WERI-Rb-1 (cell line): ENCODE results near the gene MMP17.

Experiments
- DNase-seq: peaks from one replicate; pipeline ENCODE4 v3.0.0-alpha.2; 2020
- H3K27ac ChIP-seq: fragments of 250-450 bp; sonication (Bioruptor Pico); 2 replicates; pipeline ENCODE4 v1.5.1; 2020; ENCODE audit warnings: mild to moderate bottlenecking, moderate library complexity
- H3K27me3 ChIP-seq: fragments of 250-450 bp; sonication (Bioruptor Pico); 2 replicates; pipeline ENCODE4 v1.5.1; 2021; ENCODE audit warnings: mild to moderate bottlenecking, low read depth, moderate library complexity; ENCODE audit not compliant: insufficient read depth, severe bottlenecking
- H3K36me3 ChIP-seq: fragments of 250-450 bp; sonication (Bioruptor Pico); 2 replicates; pipeline ENCODE4 v1.5.1; 2020; ENCODE audit warnings: mild to moderate bottlenecking, moderate library complexity
- H3K4me3 ChIP-seq: 2 replicates; pipeline ENCODE4 v1.5.1; 2011; ENCODE audit warnings: low read depth, mild to moderate bottlenecking, control low read depth, low read length
- H3K9me3 ChIP-seq: fragments of 250-450 bp; sonication (Bioruptor Pico); 2 replicates; pipeline ENCODE4 v1.5.1; 2021; ENCODE audit warnings: mild to moderate bottlenecking, moderate library complexity; ENCODE audit not compliant: severe bottlenecking
- TF ChIP-seq, protein P1 (sequence below): IDR thresholded peaks from 2 replicates; pipeline ENCODE4 v1.5.1; 2011; ENCODE audit warnings: low read depth, mild to moderate bottlenecking, control low read depth, inconsistent platforms, low read length

MMP17 gene

DNA sequence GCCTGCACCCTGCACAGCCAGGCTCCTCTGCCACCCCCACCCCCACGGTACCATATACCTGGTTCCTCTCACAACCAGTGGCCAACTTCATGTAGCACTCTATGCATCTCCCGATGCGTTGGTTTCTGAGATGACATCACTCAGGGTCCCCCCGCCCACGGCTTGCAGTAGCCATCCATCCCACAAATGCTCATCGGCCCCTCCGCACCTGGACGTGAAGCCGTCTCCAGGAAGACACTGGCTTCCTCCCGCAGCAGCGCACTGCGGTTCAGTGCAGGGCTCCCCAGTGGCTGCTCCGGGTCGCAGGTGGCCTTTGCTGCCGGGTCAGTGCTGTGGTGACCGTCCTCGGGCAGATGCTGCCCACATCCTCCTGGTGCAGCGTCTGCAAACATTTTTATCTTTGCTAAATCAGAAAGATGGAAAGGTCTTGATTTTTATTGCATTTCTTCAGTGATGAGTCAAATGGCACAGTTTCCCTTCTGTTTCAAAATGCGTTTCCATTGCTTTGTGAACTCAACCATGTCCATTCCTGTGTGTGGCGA lies 27.5 kb upstream of the MMP17 start:
- TF ChIP-seq, protein P1, sequence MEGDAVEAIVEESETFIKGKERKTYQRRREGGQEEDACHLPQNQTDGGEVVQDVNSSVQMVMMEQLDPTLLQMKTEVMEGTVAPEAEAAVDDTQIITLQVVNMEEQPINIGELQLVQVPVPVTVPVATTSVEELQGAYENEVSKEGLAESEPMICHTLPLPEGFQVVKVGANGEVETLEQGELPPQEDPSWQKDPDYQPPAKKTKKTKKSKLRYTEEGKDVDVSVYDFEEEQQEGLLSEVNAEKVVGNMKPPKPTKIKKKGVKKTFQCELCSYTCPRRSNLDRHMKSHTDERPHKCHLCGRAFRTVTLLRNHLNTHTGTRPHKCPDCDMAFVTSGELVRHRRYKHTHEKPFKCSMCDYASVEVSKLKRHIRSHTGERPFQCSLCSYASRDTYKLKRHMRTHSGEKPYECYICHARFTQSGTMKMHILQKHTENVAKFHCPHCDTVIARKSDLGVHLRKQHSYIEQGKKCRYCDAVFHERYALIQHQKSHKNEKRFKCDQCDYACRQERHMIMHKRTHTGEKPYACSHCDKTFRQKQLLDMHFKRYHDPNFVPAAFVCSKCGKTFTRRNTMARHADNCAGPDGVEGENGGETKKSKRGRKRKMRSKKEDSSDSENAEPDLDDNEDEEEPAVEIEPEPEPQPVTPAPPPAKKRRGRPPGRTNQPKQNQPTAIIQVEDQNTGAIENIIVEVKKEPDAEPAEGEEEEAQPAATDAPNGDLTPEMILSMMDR, result no peak
- Histone ChIP-seq H3K36me3 (peaks cover 23% of the 10 kb centered on the region), H3K9me3 (no peaks in the 10 kb centered on the region), H3K4me3 (no peak overlapping the region), H3K27ac (no peak overlapping the region), H3K27me3 (no peaks in the 10 kb centered on the region)
- no peak for DNase-seq

DNA sequence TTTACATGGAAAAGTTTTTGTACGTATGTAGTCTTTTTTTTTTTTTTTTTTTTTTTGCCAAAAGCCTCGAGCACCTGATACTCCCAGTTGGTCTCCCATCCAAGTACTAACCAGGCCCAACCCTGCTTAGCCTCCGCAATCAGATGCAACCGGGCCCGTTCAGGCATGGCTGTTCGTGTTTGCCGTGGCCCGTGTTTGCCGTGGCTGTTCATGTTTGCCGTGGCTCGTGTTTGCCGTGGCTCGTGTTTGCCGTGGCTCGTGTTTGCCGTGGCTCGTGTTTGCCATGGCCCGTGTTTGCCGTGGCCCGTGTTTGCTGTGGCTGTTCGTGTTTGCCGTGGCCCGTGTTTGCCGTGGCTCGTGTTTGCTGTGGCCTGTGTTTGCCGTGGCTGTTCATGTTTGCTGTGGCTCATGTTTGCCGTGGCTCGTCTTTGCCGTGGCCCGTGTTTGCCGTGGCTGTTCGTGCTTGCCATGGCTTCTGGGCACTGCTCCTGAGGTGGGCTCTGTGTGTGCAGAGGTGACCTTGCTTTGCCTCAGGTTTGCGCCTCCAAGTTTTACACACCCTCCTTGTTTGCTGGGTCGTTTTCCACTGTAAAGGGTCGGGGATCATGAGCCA lies 26.8 kb upstream of the MMP17 start:
- TF ChIP-seq, protein P1, result no peak
- Histone ChIP-seq H3K36me3 (peaks cover 23% of the 10 kb centered on the region), H3K4me3 (no peak overlapping the region), H3K9me3 (no peaks in the 10 kb centered on the region), H3K27ac (no peak overlapping the region), H3K27me3 (no peaks in the 10 kb centered on the region)
- DNase-seq, result no peak

DNA sequence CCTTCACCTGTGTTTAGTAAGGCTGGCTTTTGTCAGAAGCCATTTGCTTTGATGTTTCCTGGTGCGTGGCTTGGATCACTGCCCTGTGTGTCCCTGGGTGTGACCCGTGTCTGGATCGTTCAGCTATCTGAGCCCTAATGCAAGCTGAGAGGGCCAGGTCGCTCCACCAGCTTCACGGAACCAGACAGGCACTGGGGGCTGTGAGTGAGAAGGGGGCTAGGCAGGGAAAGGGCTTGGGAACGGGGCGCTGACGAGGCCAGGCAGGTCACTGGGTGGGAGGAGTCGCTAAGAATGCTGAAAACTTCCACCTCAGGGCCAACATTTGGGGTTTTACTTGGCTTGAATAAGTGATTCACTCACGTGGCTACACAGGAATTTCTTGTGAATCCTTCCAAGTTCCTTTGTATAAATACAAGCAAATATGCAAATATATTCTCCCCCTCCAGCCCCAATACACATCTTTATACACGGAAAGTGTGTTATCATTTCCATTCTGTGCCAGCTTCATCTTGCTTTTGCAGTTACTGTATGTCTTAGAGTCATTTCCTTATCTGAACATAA lies 24.2 kb upstream of the MMP17 start:
- no peaks in the 10 kb centered on the region for H3K27me3 ChIP-seq
- no peak overlapping the region for H3K27ac ChIP-seq
- TF ChIP-seq, protein P1, result no peak
- no peaks in the 10 kb centered on the region for H3K9me3 ChIP-seq
- no peak for DNase-seq
- no peak overlapping the region for H3K4me3 ChIP-seq
- H3K36me3 ChIP-seq, result peaks cover 11% of the 10 kb centered on the region

DNA sequence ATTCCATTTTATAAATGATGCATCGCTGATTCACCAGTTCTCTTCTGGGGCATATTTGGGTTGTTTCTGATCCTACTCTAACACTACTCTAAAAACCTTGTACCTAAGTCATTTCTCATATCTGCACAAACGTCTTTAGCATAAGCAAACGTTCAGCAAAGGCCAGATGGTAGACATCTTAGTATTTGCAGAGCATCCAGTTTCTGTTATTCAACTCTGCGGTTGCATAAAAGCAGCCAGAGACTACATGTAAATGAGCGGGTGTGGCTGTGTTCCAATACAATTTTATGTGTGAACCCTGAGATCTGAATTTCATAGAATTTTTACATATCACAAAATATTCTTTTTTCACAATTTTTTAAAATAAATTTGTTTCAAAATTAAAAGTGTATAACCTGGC lies 22.8 kb upstream of the MMP17 start:
- Histone ChIP-seq H3K9me3 (no peaks in the 10 kb centered on the region), H3K36me3 (peaks cover 6% of the 10 kb centered on the region; the same call in 1 of the 2 replicates), H3K4me3 (no peak overlapping the region), H3K27ac (no peak overlapping the region), H3K27me3 (no peaks in the 10 kb centered on the region)
- TF ChIP-seq, protein P1, result no peak
- DNase-seq, result no peak

DNA sequence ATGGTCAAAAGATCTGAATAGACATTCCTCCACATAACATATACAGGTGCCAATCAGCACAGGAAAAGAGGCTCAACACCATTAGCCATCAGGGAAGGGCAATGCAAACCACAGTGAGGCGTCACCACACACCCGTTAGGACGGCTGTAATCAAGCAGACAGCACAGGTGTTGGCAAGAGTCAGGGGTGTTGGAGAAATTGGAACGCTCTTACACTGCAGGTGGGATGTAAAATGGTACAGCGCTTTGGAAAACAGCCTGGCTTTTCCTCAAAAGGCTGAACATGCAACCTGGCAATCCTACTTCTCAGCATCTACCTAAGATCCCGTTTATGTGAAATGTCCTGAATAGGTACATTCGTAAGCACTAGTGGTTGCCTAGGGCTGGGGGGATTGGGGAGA lies 21.5 kb upstream of the MMP17 start:
- H3K27me3 ChIP-seq, result no peaks in the 10 kb centered on the region
- no peak overlapping the region for H3K27ac ChIP-seq
- H3K9me3 ChIP-seq, result no peaks in the 10 kb centered on the region
- H3K4me3 ChIP-seq, result no peak overlapping the region
- no peak for DNase-seq
- H3K36me3 ChIP-seq, result peaks cover 6% of the 10 kb centered on the region; the same call in 1 of the 2 replicates
- TF ChIP-seq, protein P1, result no peak
